CD4-positive, alpha-beta T cell treated with Interferon gamma for 1 hour (primary cell): Measurements from ENCODE around the gene LPCAT1.

Experiments used
- DNase-seq: peaks from one replicate; pipeline ENCODE4 v3.0.0-alpha.2; 2020

The LPCAT1 gene

GRCh38 chr5:1494780-1495524, 28.8 kb downstream of the LPCAT1 start:
- DNase-seq: peak; percentile 70

GRCh38 chr5:1493941-1494340, 29.8 kb downstream of the LPCAT1 start:
- DNase-seq: no peak

- DNase-seq: no peak
Observed at GRCh38 chr5:1493413-1493812, 30.3 kb downstream of the LPCAT1 start.

- no peak for DNase-seq
Observed at GRCh38 chr5:1492757-1493156, 31.0 kb downstream of the LPCAT1 start.

GRCh38 chr5:1490376-1490775, 33.4 kb downstream of the LPCAT1 start:
- no peak for DNase-seq

GRCh38 chr5:1489754-1490153, 34.0 kb downstream of the LPCAT1 start:
- DNase-seq: no peak

GRCh38 chr5:1488882-1489680, 34.7 kb downstream of the LPCAT1 start:
- DNase-seq: no peak

- DNase-seq: no peak
Observed at GRCh38 chr5:1487079-1487764, 36.5 kb downstream of the LPCAT1 start.

- DNase-seq: no peak
Observed at GRCh38 chr5:1486271-1486670, 37.5 kb downstream of the LPCAT1 start.

GRCh38 chr5:1485579-1486118, 38.1 kb downstream of the LPCAT1 start:
- no peak for DNase-seq

- peak; percentile 58 for DNase-seq
Observed at GRCh38 chr5:1484730-1485578, 38.8 kb downstream of the LPCAT1 start.

GRCh38 chr5:1483856-1484729, 39.7 kb downstream of the LPCAT1 start:
- DNase-seq: no peak

- DNase-seq: no peak
Observed at GRCh38 chr5:1483064-1483463, 40.7 kb downstream of the LPCAT1 start.

- no peak for DNase-seq
Observed at GRCh38 chr5:1481959-1482331, 41.8 kb downstream of the LPCAT1 start.

- no peak for DNase-seq
Observed at GRCh38 chr5:1481266-1481958, 42.3 kb downstream of the LPCAT1 start.

- DNase-seq: no peak
Observed at GRCh38 chr5:1480806-1481205, 43.0 kb downstream of the LPCAT1 start.

- DNase-seq: peak; percentile 81
Observed at GRCh38 chr5:1480217-1480616, 43.5 kb downstream of the LPCAT1 start.

- DNase-seq: peak; percentile 75
Observed at GRCh38 chr5:1479581-1480188, 44.1 kb downstream of the LPCAT1 start.

- no peak for DNase-seq
Observed at GRCh38 chr5:1479066-1479465, 44.7 kb downstream of the LPCAT1 start.

- DNase-seq: no peak
Observed at GRCh38 chr5:1478271-1479035, 45.3 kb downstream of the LPCAT1 start.
